ENCODE data around the gene TRIM27.
"Not testable (repeated sequence)": the region's sequence is repeated elsewhere in the genome, so short reads cannot be mapped to it uniquely, and the experiment has no call there.

The TRIM27 gene

GRCh38 chr6:28862077-28862476 is 61.7 kb downstream of the TRIM27 start:
- no peak for DNase-seq

- no peak for DNase-seq
Observed at GRCh38 chr6:28861339-28861738, 62.4 kb downstream of the TRIM27 start.

DNA sequence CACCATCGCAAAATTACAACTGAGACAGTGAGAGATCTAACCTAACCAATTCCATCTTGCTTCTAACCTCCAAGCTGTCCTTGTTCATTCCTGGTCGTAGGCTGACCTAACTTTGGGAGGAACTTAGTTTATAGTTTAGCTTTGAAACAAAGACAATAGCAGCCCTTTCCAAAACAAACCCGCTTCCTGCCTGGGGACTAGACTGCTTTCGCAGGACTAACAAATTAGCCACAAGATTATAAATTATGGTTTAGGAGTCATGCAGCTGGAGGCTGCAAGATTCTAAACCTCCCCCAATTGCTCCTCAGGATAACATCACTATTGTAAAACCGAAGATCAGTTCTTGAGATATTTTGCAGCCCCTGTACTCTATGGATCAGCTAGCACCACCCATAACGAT is 63.2 kb downstream of the TRIM27 start:
- no peak for DNase-seq

- no peak for DNase-seq
Observed at GRCh38 chr6:28858963-28859362, 64.8 kb downstream of the TRIM27 start.

DNA sequence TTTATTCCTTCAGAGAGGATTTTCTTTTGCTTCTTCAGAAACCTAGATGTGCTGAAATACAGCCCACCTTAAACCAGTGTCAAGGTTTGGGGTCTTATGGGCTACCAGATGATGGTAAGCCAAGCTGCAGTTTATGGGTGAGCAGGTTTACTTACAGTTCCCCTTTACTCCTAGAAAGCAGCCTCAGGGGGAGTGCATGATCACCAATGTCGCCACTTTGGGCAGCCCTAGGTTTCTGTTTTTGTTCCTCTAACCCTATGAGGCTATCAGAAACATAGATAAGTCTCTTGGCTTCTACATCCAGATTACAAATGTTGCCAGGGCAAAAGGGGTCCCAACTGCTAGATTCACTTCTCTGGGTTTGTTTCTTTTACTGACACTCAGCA is 67.2 kb downstream of the TRIM27 start:
- DNase-seq: no peak

- DNase-seq: not testable (repeated sequence)
Observed at GRCh38 chr6:28854405-28854804, 69.4 kb downstream of the TRIM27 start.
